ENCODE results near the gene UBQLN4. TPM values are rescaled to one million over a fixed set of nuclear protein-coding genes. Genes with fewer than 3 reads are reported as not detected.

UBQLN4 gene
- polyA plus RNA-seq, 1 donor from 2014 or later, result 34.9 TPM

DNA sequence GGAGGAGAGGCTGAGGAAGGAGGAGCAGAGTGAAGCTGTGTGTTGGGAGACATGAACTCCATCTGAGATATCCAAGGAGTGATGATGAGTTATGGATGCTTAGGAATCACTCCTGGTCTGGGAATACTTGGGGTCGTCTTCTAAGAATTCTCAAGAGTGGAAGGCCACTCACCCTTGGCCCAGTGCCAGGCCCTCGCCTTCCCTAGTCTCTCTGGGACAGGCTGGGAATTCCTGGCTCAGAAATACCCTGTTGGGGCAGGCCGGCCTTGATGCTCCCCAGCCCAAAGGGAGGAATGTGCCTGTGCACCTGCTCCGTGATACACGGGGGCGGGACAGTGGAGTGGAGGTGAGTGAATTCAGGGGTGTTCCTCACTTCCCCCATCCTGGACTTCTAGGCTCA lies 48.3 kb upstream of the UBQLN4 start:
- no peak overlapping the region for H3K27ac ChIP-seq (ENCODE audit: low read length)
- H3K4me3 ChIP-seq (ENCODE audit: low read length), result no peak overlapping the region
- no peak overlapping the region for H3K9ac ChIP-seq (ENCODE audit: low read length)
- H2AFZ ChIP-seq (ENCODE audit: low read depth, low read length), result no peak overlapping the region
- H3F3A ChIP-seq (ENCODE audit: insufficient read depth, low read length, poor library complexity, severe bottlenecking), result no peaks in the 10 kb centered on the region
- H4K20me1 ChIP-seq (ENCODE audit: insufficient read depth), result no peaks in the 10 kb centered on the region
- H3K9me2 ChIP-seq (ENCODE audit: insufficient read depth, low read length), result no peaks in the 10 kb centered on the region
- H3K9me3 ChIP-seq (ENCODE audit: low read length), result no peaks in the 10 kb centered on the region
- TF ChIP-seq, protein P1, sequence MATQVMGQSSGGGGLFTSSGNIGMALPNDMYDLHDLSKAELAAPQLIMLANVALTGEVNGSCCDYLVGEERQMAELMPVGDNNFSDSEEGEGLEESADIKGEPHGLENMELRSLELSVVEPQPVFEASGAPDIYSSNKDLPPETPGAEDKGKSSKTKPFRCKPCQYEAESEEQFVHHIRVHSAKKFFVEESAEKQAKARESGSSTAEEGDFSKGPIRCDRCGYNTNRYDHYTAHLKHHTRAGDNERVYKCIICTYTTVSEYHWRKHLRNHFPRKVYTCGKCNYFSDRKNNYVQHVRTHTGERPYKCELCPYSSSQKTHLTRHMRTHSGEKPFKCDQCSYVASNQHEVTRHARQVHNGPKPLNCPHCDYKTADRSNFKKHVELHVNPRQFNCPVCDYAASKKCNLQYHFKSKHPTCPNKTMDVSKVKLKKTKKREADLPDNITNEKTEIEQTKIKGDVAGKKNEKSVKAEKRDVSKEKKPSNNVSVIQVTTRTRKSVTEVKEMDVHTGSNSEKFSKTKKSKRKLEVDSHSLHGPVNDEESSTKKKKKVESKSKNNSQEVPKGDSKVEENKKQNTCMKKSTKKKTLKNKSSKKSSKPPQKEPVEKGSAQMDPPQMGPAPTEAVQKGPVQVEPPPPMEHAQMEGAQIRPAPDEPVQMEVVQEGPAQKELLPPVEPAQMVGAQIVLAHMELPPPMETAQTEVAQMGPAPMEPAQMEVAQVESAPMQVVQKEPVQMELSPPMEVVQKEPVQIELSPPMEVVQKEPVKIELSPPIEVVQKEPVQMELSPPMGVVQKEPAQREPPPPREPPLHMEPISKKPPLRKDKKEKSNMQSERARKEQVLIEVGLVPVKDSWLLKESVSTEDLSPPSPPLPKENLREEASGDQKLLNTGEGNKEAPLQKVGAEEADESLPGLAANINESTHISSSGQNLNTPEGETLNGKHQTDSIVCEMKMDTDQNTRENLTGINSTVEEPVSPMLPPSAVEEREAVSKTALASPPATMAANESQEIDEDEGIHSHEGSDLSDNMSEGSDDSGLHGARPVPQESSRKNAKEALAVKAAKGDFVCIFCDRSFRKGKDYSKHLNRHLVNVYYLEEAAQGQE (IDR thresholded peaks at IDR 0.05; ENCODE audit: borderline replicate concordance), result no peak
- TF ChIP-seq EP300 (conservative IDR thresholded peaks at IDR 0.05; ENCODE audit: poor library complexity, severe bottlenecking) (no peak), EZH2 (IDR thresholded peaks at IDR 0.05; ENCODE audit: borderline replicate concordance, insufficient read depth, low read length, poor library complexity, severe bottlenecking) (no peak)
- H3K36me3 ChIP-seq (ENCODE audit: insufficient read depth, low read length), result no peaks in the 10 kb centered on the region
- H3K27me3 ChIP-seq (ENCODE audit: insufficient read depth, low read depth, low read length), result no peaks in the 10 kb centered on the region
- H3K79me2 ChIP-seq (replicated peaks; ENCODE audit: insufficient read depth, low read length), result peaks cover 47% of the 10 kb centered on the region
- no peak overlapping the region for H3K4me2 ChIP-seq (ENCODE audit: low read length)

DNA sequence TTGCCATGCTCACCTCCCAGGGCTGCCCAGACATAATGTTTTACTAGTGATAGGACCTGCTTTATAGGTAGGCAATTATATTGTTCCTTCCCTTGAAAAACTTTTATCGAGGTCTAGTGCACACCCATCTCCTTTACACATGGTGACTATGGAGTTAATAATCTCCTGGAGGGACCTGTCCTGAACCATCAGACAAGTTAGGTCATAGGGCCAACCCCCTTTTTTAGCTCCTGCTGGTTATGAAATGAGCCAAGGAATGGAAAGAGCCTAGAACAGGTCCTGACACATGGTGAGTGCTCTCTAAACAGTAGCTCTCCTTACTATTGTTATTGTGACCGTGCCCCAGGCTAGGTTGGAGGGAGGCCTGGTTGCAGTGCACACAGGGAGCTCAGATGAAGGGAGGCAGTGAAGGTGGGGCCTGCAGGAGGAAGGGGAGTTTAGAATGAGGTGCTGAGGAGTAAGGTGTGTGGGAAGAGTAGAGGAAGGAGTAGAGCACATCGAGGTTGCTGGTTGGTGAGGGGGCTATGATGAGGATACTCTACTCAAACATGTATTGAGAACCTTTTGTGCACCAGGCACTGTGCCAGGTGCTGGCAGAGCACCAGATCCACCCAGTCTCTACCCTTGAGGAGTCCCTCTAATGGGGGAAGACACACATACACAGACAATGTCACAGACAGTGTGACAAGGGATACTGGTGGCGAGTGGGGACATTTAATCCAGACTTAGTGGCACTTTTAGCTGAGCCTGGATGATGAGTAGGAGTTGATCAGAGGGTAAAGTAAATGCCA lies 46.8 kb upstream of the UBQLN4 start:
- Histone ChIP-seq H3K36me3 (ENCODE audit: insufficient read depth, low read length) (peaks cover 6% of the 10 kb centered on the region), H3F3A (ENCODE audit: insufficient read depth, low read length, poor library complexity, severe bottlenecking) (no peaks in the 10 kb centered on the region), H3K27me3 (ENCODE audit: insufficient read depth, low read depth, low read length) (no peaks in the 10 kb centered on the region), H4K20me1 (ENCODE audit: insufficient read depth) (peaks cover 7% of the 10 kb centered on the region), H3K4me3 (ENCODE audit: low read length) (no peak overlapping the region), H3K79me2 (replicated peaks; ENCODE audit: insufficient read depth, low read length) (peaks cover 61% of the 10 kb centered on the region), H2AFZ (ENCODE audit: low read depth, low read length) (no peak overlapping the region), H3K9me2 (ENCODE audit: insufficient read depth, low read length) (no peaks in the 10 kb centered on the region), H3K9ac (ENCODE audit: low read length) (no peak overlapping the region), H3K4me2 (ENCODE audit: low read length) (no peak overlapping the region), H3K9me3 (ENCODE audit: low read length) (no peaks in the 10 kb centered on the region), H3K27ac (ENCODE audit: low read length) (no peak overlapping the region)
- TF ChIP-seq MXI1 (conservative IDR thresholded peaks at IDR 0.05; ENCODE audit: poor library complexity, severe bottlenecking) (no peak), EZH2 (IDR thresholded peaks at IDR 0.05; ENCODE audit: borderline replicate concordance, insufficient read depth, low read length, poor library complexity, severe bottlenecking) (no peak), POLR2AphosphoS5 (IDR thresholded peaks at IDR 0.05) (no peak), TAF1 (IDR thresholded peaks at IDR 0.05; ENCODE audit: low read depth) (no peak), EP300 (conservative IDR thresholded peaks at IDR 0.05; ENCODE audit: poor library complexity, severe bottlenecking) (no peak), SMC3 (conservative IDR thresholded peaks at IDR 0.05; ENCODE audit: poor library complexity) (no peak), RAD21 (conservative IDR thresholded peaks at IDR 0.05) (no peak)
- TF ChIP-seq, protein P2, sequence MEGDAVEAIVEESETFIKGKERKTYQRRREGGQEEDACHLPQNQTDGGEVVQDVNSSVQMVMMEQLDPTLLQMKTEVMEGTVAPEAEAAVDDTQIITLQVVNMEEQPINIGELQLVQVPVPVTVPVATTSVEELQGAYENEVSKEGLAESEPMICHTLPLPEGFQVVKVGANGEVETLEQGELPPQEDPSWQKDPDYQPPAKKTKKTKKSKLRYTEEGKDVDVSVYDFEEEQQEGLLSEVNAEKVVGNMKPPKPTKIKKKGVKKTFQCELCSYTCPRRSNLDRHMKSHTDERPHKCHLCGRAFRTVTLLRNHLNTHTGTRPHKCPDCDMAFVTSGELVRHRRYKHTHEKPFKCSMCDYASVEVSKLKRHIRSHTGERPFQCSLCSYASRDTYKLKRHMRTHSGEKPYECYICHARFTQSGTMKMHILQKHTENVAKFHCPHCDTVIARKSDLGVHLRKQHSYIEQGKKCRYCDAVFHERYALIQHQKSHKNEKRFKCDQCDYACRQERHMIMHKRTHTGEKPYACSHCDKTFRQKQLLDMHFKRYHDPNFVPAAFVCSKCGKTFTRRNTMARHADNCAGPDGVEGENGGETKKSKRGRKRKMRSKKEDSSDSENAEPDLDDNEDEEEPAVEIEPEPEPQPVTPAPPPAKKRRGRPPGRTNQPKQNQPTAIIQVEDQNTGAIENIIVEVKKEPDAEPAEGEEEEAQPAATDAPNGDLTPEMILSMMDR (IDR thresholded peaks at IDR 0.05; ENCODE audit: poor library complexity, severe bottlenecking), result no peak
- TF ChIP-seq, protein P1 (IDR thresholded peaks at IDR 0.05; ENCODE audit: borderline replicate concordance), result no peak

Measured in neural cell (in vitro differentiated cells).